Inferior parietal cortex (tissue), 1 donor: Measurements from ENCODE around the gene FAM168A.
"Not testable (repeated sequence)": the region's sequence is repeated elsewhere in the genome, so short reads cannot be mapped to it uniquely, and the experiment has no call there.

ENCODE experiments used
- DNase-seq: peaks from one replicate; pipeline ENCODE4 v3.0.0-alpha.2; 2016; ENCODE audit errors: extremely low spot score

FAM168A gene

GRCh38 chr11:73468590-73469161, 129.2 kb downstream of the FAM168A start:
- DNase-seq: no peak

- no peak for DNase-seq
Observed at GRCh38 chr11:73467505-73467904, 130.4 kb downstream of the FAM168A start.

GRCh38 chr11:73466643-73467042, 131.3 kb downstream of the FAM168A start:
- no peak for DNase-seq

GRCh38 chr11:73465871-73466270, 132.0 kb downstream of the FAM168A start:
- no peak for DNase-seq

DNA sequence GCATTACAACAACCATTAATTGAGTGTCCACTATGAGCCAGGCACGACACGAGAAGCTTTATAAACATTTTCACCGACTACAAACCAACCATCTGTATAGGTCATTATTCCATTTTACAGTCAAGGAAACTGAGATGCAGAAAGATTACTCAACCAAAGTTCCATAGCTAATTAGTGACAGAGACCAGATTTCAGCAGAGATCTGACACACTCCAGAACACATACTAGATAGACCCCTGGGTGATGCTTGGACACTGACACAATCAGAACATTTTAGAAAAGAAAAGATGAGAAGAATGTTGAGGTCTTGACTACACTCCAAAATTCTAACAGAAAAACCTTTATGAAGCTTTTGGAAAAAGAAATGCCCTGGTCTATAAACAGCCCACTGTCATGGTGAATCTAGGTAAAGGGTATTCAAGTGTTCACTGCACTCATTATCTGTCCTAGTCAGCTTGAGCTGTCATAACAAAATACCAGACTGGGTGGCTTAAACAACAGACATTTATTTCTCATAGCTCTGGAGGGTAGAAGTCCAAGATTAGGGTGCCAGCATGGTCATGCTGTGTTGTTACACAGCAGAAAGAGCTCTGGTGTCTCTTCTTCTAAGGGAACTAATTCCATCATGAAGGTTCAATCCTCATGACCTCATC, 132.8 kb downstream of the FAM168A start:
- DNase-seq: no peak

GRCh38 chr11:73464347-73464746, 133.6 kb downstream of the FAM168A start:
- no peak for DNase-seq

DNA sequence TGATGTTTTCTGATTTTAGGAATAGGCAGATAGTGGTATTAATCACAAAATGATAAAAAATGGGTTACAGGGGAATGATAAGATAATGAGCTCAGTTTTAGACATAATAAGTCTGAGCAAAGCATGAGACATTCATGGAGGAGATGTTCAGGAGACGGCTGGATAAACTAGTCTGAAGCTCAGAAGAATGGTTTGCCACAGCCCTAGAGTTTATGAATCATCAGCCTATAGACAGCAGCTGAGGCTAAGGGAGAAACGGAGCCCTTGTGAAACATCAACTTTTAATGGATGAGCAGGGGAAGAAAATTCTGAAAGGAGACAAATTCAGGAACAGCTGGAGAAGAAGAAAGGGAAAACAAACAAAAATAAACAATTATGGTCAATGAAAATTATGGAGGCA, 134.6 kb downstream of the FAM168A start:
- no peak for DNase-seq

GRCh38 chr11:73461964-73462363, 135.9 kb downstream of the FAM168A start:
- no peak for DNase-seq

- no peak for DNase-seq
Observed at GRCh38 chr11:73461335-73461840, 136.5 kb downstream of the FAM168A start.

- no peak for DNase-seq
Observed at GRCh38 chr11:73458201-73458600, 139.7 kb downstream of the FAM168A start.

DNA sequence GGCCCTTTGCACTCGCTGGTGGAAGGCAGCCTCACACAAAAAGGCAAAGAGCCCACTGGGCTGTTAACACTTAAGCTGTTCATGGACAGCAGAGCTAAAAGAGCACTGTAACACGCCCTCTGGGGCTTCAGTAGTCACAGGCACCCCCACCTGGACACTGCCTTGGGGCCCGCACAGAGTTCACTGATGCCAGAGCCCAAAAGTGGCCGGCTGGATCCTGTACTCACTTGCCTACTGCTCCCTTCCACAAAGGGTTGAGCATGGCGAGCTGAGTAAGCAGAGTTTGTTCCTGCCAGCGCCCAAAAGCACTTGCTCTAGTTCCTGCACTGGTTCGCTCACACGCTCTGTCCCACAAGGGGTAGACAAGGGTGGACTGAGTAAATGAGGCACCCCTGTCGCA, 142.9 kb downstream of the FAM168A start:
- no peak for DNase-seq

- DNase-seq: no peak
Observed at GRCh38 chr11:73453562-73453961, 144.3 kb downstream of the FAM168A start.

- DNase-seq: no peak
Observed at GRCh38 chr11:73452726-73453125, 145.2 kb downstream of the FAM168A start.

- no peak for DNase-seq
Observed at GRCh38 chr11:73451896-73452295, 146.0 kb downstream of the FAM168A start.

DNA sequence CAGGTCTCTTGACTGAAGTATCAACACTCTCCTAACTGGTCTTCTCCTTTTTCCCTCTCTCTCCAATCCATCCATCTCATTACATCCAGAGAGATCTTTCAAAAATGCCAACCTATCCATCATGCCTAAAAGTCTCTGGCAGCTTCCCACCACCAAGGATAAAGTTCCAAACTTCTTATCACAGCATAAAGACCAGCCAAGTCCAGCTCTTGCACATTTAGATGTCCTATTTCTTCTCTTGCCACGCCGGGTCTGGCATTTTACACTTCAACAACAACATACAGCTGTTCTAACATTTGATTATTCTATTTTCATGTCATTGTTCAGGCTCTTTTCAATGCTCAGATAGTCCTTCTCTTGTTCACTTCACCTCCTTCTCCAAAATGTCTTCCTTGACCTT, 151.1 kb downstream of the FAM168A start:
- DNase-seq: no peak

- DNase-seq: no peak
Observed at GRCh38 chr11:73445980-73446379, 151.9 kb downstream of the FAM168A start.

DNA sequence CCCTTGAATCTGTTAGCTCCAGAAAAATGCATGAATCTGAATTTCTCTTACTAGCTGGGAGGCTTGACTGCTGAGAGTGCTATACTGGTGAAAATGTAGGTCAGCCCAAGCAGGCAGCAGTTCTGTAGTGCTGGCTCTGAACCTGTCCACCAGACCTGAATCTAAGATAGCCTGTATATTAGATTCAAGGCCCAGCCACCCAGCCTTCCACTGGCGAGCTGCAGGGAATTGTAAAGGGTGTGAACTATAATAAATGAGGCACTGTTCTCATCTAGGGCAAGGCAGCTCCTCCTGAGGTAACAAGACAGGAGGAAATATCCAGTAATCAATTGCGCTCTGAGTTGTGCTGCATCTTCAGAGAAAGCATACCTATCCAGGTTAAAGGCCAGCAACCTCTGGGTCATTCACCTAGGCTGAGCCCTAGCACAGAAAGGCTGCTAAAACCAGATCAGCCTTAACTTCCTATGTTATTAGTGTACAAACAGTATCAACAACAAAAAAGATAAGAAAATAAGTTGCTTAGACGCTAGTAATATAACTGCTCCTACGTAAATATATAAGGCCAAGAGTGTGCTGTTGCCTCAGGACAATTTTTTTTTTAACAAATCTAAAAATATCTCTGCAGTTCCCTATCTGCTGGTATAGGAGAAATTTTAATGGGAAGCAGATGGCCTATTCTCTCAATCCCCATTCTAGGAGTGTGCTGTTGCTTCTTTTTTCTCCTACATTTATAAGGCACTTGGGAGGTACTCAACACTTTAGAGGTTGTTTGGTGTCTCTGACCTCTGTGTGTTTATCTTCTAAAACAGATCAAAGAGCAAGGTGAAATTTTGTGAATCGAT, 158.7 kb downstream of the FAM168A start:
- DNase-seq: no peak

- DNase-seq: not testable (repeated sequence)
Observed at GRCh38 chr11:73436859-73437258, 161.1 kb downstream of the FAM168A start.

DNA sequence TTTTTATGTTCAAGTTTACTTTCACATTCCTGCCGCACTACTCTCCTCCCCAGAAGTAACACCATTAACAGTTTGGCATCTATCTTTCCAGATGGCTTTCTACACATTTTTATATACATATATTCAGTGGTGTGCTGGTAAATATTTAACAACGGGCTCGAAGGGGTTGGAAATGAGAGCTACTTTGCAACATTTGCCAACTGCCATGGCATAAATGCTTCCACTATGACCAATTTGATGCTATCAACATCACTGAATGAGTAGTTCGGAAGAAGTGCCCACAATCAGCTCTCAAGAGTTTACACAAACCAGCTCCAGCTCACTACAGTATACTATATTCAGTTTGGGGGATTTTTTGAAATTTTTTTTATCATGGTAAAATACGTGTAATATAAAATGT, 166.5 kb downstream of the FAM168A start:
- no peak for DNase-seq

GRCh38 chr11:73430326-73430725, 167.6 kb downstream of the FAM168A start:
- no peak for DNase-seq

GRCh38 chr11:73429121-73429750, 168.7 kb downstream of the FAM168A start:
- no peak for DNase-seq

- DNase-seq: no peak
Observed at GRCh38 chr11:73428699-73429098, 169.2 kb downstream of the FAM168A start.
